Stimulated activated CD8-positive, alpha-beta memory T cell treated with anti-CD3 and anti-CD28 coated beads, Interleukin-4, amount 100 ng/mL, for 4 hours (primary cell): ENCODE results near the gene ALDH1A2.

Experiments
- DNase-seq, 2 donors: peaks; one replicate each; pipeline ENCODE4 v3.0.0-alpha.2; 2020; ENCODE audit warnings: low read depth in 2 of 2, low spot score in 1 of 2

Gene ALDH1A2

GRCh38 chr15:57910672-57911071 is 154.8 kb downstream of the ALDH1A2 start:
- DNase-seq: no peak

- no peak for DNase-seq
Measured at GRCh38 chr15:57909388-57909787, 156.1 kb downstream of the ALDH1A2 start.

GRCh38 chr15:57903626-57904025 is 161.9 kb downstream of the ALDH1A2 start:
- DNase-seq: no peak
